HG03175 (cell line): ENCODE results near the gene BLNK.

Source experiments
- ATAC-seq: cut with Tn5 transposase; IDR thresholded peaks from one replicate; pipeline ENCODE4 v1.9.1; 2021; ENCODE audit warnings: mild to moderate bottlenecking, moderate library complexity; ENCODE audit not compliant: unreplicated experiment

Gene BLNK

DNA sequence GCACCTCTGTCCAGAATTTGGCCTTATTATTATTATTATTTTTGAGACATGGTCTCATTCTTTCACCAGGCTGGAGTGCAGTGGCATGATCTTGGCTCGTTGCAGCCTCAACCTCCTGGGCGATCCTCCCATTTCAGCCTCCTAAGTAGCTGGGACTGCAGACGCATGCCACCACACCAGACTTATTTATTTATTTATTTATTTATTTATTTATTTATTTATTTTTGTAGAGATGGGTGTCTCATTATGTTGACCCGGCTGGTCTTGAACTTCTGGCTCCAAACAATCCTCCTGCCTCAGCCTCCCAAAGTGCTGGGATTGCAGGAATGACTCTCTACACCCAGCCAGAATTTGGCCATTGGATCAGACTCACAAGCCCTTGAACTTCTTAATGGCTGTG is 6.4 kb downstream of the BLNK start:
- no peak for ATAC-seq

DNA sequence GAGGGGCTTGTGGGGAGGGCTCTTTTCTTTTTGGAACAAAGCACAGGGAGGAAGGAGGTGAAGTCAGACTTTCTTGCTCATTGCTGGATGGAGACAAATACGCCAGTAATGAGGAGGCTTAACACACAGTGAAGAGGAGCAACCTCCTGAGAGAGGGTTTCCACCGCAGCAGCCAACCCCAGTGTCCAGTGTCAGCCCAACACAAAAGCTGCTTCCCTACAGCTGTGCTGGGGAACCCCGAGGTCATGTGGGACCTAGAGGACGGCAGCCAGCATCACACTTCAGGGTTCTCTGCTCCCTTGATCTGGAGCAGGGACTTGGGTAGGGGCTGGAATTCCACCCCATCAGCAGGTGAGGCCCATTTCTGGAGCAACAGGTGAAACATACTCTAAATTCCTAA is 7.7 kb downstream of the BLNK start:
- ATAC-seq, result no peak

DNA sequence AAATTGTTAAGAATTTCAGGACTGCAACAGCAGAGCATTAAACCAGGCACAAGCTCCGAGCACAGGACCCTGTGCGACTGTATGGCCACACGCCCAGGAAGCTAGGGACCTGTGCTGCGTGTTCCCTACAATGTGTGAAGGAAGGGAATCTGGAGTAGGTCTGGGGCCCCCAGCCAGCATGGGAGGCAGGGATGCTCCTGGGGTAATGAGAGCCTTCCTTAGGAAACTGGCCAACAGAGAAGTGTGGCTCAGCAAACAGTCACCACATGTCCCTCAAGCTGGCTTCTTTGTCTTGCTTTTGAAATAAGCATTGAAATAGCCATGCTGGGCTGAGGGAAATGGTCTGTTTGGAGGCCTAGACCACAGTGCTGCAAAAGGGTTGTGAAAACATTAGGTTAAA is 8.2 kb downstream of the BLNK start:
- no peak for ATAC-seq

DNA sequence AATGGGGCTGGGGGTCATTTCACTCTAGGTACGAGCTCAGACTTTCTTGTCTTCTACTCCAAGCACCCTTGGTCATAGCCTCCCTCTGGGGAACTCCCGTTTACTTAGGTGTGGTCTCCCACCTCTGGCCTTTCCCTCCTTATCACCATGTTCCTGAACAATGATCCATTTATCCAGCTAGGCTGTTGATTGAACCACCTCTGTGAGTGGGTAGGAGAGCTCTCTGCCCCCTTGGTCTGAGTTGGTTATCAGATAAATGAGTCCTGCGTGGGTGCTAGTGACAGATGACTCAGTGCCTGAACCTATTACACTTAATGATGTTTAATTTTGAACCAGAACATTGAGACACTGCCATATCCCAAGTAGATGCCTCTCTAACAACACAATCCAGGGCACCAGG is 9.4 kb downstream of the BLNK start:
- ATAC-seq, result no peak

DNA sequence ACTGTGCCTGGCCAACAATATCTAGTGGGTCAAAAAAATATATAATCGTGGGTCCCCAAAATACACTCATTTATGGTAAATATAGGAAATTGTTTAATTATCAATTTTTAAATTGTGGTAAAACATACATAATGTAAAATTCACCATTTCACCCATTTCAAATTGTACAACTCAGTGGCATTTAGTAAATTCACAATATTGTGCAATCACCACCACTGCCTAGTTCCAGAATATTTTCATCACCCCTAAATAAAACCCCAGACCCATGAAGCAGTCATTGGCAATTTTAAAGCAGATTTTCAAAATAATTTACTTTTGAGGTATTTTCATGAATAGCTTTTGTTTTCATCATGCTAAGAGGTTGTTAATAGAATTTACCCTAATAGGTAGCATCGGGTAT is 10.2 kb downstream of the BLNK start:
- no peak for ATAC-seq

DNA sequence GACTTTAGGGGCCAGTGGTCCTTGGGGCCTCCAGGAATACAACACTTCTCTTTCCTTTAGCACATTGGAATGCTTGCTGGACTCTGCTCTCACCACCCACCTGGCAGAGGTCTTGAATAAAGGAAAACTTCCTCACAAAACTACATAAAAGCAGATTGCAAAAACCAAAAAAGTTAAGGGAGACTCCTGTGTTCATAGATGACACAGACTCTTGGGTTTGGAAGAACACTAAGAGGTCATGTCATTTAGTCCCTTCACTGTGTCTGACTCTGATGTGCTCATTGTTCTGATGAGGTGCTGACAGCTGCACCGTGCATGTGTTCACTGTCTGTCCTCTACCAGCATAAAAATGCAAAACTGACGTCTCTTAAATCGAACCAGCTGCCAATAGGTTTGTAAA is 11.4 kb downstream of the BLNK start:
- no peak for ATAC-seq

DNA sequence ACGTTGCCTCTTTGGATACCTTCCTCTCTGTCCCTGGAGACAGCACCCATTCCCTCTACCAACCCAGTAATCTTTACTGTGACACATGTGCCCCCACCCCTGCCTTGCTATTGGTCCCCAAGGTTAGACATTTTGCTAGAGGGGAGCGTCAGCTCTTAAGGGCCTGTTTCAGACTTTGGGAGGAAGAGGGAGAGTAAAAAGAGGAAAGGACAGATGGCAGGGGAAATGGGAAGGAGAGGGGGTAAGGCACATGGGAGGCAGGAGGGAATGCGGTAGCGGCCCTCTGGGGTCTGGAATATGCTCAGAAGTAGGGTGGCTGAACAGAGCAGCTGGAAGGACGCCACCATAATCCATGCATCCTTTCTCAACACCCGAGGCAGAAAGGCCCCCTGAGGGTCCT is 12.2 kb downstream of the BLNK start:
- no peak for ATAC-seq

DNA sequence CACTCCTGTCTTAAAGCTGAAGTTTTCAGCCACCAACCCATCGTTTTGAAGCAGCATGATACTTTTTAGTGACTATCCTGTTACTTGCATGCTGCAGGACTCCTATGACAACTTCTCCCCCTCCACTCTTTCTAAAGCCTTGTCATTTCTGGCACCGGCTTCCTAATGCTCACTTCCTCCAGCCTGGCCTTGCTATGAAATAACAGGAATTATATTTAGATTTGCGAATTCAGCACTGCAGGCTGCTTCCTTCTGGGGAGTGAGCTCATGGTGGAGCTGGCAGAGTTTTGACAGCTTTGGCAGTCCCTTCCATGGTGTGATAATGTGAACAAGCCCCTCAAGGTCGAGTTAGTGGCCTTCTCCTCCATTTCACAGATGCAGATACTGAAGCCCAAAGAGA is 13.4 kb downstream of the BLNK start:
- ATAC-seq, result no peak

DNA sequence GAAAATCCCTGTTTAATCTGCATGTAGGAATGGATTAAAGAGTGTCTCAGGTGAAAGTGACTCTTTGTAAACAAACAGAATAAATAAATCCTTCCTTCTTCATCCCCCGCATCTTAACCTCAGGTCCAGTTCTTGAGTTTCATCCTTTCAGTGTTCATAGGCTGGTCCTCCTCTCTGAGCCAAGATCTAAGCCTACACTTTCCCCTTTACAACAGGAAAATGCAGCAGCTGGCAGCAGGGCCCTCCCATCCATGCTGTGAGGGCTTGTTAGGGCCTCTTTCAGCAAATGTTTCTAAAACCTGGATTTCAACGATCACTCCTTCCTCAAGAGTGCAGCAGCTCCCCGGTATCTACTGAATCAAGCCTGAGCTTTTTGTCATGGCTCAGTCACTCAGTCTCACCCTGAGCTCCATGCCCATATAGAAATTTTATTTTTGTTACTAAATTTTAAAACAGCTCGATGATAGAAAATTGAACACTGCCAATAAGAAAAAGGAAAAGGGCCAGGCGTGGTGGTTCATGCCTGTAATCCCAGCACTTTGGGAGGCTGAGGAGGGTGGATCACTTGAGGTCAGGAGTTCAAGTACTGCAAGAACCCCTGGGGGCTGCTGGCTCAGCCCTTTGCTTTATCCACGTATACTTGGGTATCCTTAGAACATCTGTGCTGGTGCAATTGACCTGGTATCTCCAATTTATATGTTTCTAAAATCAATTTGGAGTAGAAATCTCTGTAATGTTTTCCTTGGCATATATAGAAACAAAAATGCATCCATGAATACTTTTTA is 15.6 kb downstream of the BLNK start:
- ATAC-seq, result no peak

DNA sequence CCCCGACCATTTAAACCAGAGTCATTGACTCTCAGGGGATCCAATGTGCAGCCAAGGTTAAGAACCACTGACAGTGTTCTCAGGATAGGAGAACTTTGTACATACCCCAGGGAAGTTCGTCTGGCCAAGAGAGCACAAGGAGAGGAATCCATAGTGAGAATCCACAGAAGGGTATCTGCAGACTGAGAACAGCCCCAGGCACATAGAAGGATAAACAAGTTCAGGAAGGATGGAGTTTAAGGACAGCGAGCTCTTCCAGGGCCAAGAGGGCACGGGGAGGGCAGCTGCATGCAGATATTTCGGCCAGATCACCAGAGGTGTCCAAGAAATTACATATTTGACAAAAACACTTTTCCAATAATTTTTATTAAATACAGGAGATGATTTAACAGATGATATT is 16.4 kb downstream of the BLNK start:
- no peak for ATAC-seq

DNA sequence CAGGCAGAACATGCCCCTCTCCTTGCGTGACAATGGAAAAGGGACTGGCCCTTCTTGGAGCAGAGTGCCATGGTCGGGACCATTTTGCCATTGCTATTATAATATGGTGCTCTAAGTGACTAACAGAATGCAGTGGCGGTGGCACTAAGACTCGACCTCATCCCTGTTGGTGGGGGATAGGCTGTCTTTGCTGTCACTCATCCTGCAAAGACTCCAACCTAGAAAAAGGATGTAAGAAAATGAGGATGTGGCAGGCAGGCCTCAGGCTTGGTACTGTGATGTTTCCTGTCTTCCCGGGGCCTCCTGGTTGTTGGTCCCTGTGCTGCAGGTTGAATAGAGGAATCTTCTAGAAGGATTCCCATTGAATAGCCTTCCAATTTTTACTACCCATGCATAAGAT is 18.6 kb downstream of the BLNK start:
- ATAC-seq, result no peak

DNA sequence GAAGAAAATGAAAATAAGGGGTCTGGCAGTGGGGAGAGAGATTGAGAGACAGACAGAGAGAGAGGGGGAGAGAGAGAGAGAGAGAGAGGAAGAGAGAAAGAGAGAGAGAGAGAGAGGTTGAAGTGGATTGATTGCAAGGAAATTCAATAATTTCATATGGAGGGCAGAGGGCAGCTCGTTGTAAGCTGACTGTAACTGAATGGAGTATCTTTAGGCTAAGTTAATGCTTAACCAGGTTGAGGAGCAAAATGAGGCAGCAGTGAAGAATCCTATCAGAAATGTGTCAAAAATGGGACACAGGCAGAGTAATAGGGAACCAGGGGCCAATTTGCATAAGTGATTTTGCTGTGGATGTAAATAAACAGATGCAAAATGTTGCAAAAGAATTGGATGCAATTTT is 21.0 kb downstream of the BLNK start:
- ATAC-seq, result no peak

DNA sequence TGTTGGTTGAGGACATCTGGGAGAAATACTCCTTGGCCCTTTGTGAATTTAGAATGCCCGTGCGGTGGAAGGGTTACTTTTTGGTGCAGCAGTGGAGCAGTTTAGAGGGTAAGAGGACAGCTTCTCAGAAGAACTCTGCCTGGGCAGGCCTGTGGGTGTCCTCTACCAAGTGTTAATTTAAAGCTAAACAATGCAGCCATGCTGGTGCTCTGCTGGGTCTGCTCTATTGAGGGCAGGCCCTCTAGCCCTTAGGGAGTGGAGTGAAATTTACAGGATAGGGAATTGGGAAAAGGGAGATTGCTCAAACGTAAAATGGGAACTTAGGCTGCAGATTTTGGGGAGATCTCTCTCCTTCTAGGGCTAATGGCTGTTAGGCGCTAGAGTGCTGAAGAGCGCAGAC is 22.1 kb downstream of the BLNK start:
- no peak for ATAC-seq

DNA sequence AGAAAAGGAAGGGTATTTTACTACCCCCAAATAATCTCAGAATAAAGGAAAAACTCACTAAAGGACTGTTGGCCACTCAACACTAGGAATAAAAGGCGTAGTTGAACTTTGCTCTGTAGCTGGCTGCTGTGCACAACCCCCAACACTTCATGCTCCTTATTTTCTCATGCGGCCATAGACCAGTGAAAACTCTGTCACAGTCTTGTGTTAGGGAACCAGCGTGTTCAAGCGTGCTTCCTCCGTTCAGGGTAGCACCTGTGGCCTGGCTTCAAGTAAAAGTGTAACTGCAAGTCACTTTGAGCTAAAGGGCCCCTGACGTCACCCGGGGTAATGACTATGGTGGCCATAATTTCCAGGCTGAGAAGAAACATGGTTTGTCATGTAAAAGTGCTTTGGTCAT is 27.0 kb downstream of the BLNK start:
- ATAC-seq, result peak; percentile 100

DNA sequence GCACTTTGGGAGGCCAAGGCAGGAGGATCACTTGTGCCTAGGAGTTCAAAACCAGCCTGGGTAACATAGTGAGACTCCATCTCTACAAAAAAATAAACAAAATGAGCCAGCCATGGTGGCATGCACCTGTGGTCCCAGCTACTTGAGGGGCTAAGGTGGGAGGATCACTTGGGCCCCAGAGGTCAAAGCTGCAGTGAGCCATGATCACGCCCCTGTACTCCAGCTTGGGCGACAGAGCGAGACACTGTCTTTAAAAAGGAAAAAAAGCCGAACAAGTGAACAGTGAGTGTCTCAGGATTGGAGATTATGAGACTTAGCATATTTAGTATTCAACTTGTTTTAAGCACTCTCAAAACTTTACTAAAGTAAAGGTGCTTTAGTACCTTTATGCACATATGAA is 28.1 kb downstream of the BLNK start:
- ATAC-seq, result no peak

DNA sequence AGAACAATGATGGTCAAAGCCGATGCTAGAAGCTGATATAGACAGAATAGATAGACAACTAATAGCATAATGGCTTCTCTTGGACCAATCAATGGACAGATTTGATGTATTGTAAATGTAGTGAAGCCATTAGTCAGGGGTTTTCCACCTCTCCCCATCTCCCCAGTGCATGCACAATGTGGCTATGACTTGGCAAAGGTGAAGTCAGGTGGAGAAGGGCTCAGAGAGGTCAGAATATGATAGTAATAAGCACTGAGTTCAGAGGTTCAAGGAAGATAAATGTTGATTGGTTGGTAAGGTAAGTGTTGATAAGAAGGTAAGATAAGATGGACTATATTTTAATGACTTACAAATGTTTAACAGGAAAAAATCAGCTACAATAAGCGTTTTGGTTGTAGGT is 28.5 kb downstream of the BLNK start:
- ATAC-seq, result no peak

DNA sequence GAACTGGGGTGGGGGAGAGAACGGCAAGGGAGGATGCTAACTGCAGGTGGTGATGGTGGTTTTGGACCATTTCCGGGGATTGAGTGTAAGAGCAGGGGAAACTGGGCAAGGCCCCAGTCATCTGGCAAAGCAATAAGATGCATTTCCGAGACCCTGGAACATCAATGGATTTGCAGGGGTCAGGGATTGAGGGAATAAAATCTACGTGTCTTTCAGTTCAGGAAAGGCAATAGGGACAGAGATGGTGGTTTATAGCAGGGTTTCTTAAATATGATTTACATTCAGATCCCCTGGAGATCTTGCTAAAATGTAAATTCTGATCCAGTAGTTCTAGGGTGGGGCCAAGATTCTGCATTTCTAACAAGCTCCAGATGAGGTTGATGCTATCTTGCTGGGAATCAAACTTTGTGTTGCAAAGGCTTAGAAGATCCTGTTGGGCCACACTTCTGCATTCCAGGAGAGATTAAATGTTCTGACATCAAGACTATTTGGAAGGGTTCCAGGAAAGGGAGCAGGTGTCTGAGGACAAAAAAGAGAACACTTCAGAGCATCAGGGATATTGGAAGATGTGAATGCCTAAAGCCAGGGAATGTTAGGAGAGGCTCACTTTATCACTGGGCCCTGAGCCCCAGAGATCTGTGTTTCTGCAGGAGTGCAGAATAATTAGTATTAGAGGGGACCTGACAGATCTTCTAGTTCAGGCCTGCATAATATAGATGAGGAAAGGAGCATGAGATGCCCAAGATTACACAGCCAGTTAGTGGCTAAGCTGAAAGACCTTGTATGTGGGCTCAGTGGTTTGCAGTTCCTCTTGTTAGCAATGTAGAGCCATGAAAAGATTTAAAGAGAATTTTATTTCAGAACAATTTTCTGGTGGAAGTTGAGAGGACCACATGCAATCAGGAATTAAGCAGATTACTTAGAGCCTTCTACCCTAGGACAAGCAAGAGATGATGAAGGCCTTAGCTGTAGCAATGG is 32.4 kb downstream of the BLNK start:
- no peak for ATAC-seq

DNA sequence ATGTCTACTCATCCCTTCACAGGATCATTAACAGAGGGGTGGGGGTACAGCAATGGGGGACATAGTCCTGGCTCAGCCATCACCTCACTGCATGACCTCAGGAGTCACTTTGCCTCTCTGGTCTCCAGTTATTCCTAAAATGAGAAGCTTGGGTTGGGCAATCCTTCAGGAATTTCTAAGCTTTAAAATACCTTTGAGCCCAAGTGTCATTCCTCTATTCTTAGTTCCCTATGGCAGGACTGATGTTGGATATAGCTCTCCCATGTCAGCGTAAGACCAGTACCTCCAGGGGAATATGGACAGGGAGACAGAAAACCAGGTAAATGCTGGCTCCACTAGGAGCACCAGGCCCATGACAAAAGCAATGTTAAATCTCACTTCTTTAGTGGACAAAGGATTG is 34.5 kb downstream of the BLNK start:
- ATAC-seq, result no peak

DNA sequence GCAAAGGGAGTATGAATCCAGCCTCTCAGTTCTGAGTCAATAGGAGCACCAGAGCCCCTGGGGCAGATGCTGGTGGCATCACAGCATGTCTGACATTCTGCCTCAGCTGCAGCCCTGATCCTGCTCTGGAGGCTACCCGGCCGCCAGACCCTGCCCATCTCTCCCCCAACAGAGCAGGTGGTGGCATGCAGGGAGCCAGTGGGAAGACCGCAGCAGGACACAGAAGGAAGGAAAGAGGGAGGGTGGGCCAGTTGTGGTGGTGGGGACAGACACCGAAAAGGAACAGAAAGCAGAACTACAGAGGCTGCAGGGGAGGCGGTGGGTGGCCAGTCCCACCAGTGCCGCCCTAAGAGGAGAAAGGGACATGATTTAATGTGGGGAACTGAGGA is 35.3 kb downstream of the BLNK start:
- ATAC-seq, result no peak

DNA sequence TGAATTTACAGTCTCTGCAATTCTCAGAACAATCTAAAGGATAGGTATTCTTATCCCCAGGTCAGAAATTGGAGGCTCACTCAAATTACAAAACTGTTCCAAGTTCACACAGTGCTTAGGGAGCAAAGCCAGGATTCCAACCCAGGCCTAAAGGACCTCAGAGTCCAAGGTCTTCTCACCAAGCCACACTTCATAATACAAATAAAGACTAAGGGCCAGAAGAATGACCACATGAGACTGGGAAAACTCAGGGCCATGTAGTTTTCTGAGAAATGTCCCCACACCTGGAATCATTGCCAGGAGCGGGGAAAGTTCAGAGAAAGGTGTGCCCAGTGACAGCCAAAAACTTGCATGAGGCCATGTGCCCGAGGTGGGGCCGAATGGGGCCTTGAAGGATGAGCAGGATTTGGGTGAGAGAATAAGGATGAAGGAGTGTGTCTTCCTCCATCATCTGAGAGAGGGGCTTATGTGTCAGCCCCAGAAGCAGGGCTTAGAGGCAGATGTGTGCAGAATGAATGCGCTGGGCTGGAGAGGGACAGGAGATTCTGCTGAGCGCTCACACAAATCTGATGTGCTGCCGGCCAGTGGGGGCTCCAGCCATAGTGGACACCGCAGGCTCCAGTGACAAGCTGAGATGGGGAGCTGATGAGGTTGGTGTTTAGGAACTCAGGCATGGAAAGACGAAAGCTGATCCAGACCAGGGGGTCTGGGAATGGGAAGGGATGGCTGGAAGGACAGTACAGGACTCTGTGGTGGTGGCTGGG is 35.9 kb downstream of the BLNK start:
- ATAC-seq, result no peak

DNA sequence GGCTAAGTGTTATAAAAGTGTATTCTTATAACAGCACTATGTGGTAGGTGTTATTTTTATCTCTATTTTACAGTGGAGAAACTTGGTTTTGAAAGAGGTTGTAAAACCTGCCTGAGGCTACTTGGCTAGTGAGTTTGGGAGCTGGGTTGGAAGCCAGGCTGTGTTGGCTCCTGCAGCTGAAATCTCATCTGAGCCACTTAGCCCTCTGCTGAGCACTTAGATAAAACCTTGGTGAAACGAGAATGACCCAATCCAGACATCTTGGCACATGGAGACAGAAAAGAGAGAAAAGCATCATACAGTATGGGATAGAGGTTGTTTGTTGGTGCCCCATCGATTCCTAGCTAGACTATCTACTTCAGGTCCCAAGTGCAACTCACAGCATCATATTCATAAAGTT is 37.4 kb downstream of the BLNK start:
- no peak for ATAC-seq

DNA sequence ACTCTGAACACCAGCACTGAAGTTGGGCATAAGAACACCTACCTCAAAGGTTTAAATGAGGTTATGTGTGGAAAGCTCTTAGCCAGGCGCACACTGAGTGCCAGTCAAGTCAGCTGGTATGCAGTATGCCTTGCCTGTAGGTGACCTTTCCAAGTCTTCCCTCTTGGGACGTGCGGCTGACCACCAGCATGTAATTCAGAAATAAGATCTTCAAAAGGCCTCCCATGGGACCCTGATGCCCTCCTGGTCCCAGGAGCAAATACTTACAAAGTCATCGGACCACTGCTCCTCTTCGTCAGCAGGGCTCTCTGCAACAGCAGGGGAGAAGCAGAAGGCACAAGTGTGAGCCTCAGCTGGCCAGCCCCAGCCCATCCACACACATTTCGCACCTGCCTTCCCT is 40.8 kb downstream of the BLNK start:
- ATAC-seq, result no peak
